MM.1S (cell line): ENCODE measurements around the gene SORCS2.

Source experiments
- CTCF ChIP-seq: fragments of 300-600 bp; sonication (generic); IDR thresholded peaks from 2 replicates; pipeline ENCODE4 v1.5.1; 2016; ENCODE audit warnings: antibody characterized with exemption, low read length, mixed read lengths
- EZH2phosphoT487 ChIP-seq: fragments of 300-600 bp; sonication (generic); IDR thresholded peaks from 2 replicates; pipeline ENCODE4 v1.6.1; 2018; ENCODE audit warnings: antibody characterized with exemption, low read length

GRCh38 chr4:7693237-7693608, 500.9 kb downstream of the SORCS2 start:
- TF ChIP-seq CTCF (no peak), EZH2phosphoT487 (no peak)
